Fibroblast of lung (primary cell): ENCODE measurements around the gene WDR27.

Experiments used
- CTCF ChIP-seq, 2 donors: IDR thresholded peaks in 1 of 2; conservative IDR thresholded peaks in 1 of 2; 1 replicate in 1 of 2; 2 replicates in 1 of 2; pipeline ENCODE4 v1.5.1; 2011 to 2012; ENCODE audit warnings: low read length in 2 of 2, control low read depth in 1 of 2, inconsistent platforms in 1 of 2, low read depth in 1 of 2, mild to moderate bottlenecking in 1 of 2
- EZH2 ChIP-seq: IDR thresholded peaks from 2 replicates; pipeline ENCODE4 v1.5.1; 2012; ENCODE audit warnings: low read length, control low read depth, mild to moderate bottlenecking; ENCODE audit errors: missing control alignments

GRCh38 chr6:169534039-169534421 lies 167.8 kb downstream of the WDR27 start:
- TF ChIP-seq CTCF (conservative IDR thresholded peaks at IDR 0.05 in 1 of 2, IDR thresholded peaks at IDR 0.05 in 1 of 2; ENCODE audit: low read depth in 1 of 2, low read length in 2 of 2) (no peak), EZH2 (no peak)
